GM20431 (cell line): ENCODE results near the gene ZSWIM6.

Source experiments
- in situ Hi-C: fragments of 300-500 bp; cut with MseI, MboI; formaldehyde crosslinking; loops from one replicate; pipeline ENCODE4 v1.15.0; 2020; ENCODE audit warnings: low sequenced_read_pairs; ENCODE audit not compliant: unreplicated experiment

ZSWIM6 gene

DNA sequence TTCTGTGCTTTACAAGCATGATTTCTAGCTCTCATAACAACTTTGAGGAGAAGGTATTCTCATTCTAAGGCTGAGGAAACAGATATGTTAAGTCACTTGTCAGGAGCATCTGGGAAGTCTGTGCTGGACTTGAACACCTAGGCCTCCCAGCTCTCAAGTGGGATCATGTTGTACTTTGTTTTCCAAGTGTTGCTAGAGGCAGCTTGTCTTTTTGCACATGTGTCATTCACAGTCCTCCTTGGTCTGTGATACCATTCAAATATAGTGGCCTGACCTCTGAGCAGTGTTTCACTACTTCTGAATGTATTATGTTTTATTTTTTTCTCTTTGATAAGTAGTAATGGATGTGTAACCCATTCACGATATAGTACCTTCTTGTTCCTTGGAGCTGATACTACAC is 21.2 kb downstream of the ZSWIM6 start:
- in situ Hi-C loops, result no loop called here

DNA sequence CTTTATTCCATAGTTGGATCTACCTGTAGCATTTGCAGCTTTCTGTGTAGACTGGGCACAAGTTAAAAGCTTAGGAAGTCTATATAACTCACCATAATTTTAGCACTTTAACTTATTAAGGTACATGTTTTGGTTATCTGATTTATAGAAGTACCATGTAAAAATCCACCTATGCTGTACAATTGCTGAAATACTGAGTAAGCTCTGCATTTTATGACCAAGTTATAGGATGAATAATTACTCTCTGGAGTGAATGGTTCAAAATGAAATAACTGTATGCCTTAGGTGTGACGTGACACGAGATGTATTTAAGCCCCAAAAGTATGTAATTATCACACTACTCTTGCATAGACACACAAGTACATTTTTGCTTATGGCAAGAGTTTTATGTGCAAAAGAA is 22.1 kb downstream of the ZSWIM6 start:
- in situ Hi-C loops, result no loop called here

DNA sequence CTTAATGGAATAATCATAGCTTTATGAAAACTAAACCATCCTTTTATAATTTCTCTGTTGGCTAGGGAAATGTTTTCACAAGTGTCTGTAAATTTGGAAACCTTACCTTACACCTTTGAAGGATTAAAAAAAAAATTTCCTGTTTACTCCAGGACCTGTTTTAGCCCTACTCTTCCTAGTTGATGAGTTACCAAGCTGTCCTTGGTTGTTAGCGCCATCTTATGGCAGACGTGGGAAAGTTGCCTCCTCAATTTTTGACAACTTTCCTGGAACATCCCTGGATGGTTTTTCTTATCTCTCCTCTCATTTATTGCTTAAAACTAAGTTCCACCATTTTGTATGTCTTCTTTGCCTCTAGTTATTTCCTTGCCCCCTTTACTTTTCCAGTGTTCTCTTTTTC is 25.7 kb downstream of the ZSWIM6 start:
- in situ Hi-C loops, result no loop called here

DNA sequence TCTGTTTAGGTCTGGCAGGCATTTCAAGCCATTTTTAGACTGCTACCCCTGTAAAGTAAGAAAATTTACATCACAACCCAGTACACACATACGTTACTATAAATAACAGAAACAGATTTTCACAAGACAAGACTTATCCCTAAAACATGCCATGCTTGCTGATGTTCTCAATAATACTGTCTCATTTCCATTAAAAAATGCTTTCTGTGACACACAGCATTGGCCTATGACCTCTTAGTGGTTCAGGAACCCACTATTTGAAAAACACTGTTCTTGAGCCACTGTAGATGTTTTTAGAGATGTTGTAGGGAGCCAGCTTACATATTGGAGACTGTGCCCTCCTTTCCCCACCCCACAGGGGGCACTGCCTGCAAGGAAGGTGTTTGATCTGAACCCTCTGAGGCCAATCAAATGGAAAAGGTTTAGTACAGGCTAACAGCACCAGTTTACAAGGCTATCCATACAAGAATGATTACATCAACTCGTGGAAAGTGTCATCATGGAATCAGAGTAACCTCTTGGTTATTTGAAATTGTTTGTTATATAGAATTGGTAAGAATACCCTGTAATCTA is 30.8 kb downstream of the ZSWIM6 start:
- in situ Hi-C loops, result no loop called here

- in situ Hi-C loops, result no loop called here
These were observed 31.5 kb downstream of the ZSWIM6 start for GRCh38 chr5:61363401-61364114.

- in situ Hi-C loops, result no loop called here
These were observed 34.6 kb downstream of the ZSWIM6 start for GRCh38 chr5:61366497-61367240.

DNA sequence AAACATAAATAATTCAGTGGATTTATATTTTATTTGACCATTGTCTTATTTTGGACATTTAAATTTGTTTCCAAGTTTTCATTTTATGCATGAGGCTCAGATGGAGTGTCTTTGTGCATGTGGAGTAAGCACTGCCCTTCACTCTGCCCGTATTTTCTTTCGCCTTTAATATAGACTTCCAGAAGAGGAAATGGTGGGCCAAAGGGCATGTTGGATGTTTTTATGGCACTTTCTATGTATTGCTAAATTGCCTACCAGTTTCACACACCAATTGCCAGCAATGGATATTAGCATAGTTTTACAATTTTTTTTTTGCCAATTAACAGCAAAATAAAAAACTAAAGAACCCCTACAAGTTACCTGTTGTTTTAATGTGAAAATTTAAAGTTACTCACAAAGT is 38.4 kb downstream of the ZSWIM6 start:
- in situ Hi-C loops, result no loop called here

DNA sequence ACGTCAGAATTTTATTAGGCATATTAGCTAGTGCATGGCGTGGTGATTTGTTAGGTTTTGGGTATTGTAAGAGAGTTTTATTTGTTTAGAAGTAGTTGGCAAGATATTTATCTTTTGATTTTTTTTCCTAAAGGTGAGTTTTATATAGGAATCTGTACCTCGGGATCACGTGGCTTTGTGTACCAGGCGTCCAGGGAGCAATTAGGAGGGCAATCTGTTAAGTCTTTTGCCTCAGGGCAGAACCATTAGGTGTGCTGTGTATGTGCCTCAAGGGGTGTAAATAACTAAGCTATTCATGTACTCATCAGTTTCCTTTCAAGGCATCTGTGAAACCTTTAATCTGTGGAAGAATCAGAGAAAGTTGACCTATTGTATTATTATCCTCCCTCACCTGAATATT is 39.4 kb downstream of the ZSWIM6 start:
- in situ Hi-C loops, result no loop called here

GRCh38 chr5:61379677-61380076 is 47.6 kb downstream of the ZSWIM6 start:
- in situ Hi-C loops, result no loop called here

GRCh38 chr5:61381968-61382367 is 49.9 kb downstream of the ZSWIM6 start:
- in situ Hi-C loops, result no loop called here

GRCh38 chr5:61385627-61386026 is 53.6 kb downstream of the ZSWIM6 start:
- in situ Hi-C loops, result no loop called here

DNA sequence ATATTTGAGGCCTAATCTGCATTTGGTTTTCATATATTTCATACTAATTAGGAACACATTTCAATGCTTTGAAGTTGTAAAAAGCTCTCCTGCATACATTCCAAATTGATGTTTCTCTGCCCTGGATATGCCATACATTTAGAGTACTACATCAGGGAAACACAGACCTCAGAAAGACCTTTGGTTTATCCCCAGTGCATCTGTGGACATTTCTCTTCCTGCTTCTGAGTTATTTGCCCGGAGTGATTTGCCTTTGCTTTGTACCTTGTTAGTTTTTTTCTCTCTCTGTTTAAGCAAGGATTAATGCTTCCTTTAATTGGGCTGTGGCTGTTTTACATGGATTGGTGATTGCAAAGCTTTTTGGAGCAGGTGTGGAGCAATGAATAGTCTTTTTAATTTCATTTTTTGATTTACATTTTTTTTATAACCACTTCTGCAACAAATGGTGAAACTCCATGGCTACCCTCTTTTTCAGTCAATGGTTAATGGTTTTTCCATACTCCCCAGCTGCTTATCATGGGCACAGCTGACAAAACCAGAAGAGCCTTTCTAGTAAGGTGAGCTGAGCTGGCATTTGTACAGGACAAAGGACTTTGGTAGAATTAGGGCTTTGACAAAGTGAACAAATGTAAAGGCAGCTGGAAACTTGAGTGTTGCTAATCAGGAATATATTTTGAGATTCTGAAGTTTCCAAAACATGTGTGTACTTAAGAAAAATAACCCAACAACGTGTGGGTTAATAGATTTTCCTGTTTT is 54.2 kb downstream of the ZSWIM6 start:
- in situ Hi-C loops, result no loop called here

- in situ Hi-C loops, result no loop called here
These were observed 57.6 kb downstream of the ZSWIM6 start for GRCh38 chr5:61389609-61390008.

DNA sequence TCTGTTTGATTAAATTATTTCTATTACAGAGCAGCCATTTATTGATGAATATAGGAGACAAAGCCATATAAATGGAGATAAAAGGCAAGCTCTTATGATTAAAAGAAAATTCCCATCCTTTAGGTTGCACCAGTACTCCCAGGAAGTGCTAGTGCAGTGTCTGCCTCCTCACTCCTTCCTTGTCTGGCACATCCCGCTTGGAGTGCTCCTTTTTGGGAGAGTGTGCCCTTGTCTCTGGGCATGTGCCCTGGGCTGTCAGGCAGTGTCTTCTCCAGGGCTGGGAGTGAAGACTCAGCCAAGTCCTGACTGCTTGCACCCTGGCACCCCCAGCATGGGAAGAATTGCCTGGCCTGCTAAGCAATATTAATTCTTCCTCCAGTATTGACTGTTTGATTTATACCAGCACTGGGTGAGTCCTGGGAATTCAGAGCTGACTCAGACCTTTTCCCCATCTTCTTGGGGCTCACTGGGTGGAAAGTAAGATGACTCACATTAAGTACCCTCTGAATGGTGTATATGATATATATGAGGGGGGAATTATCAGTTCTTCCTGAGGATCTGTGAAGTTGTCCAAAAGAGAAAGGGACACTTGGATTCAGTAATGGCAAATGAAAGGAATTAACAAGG is 62.1 kb downstream of the ZSWIM6 start:
- in situ Hi-C loops, result no loop called here

- in situ Hi-C loops, result no loop called here
These were observed 62.7 kb downstream of the ZSWIM6 start for GRCh38 chr5:61394793-61395192.

DNA sequence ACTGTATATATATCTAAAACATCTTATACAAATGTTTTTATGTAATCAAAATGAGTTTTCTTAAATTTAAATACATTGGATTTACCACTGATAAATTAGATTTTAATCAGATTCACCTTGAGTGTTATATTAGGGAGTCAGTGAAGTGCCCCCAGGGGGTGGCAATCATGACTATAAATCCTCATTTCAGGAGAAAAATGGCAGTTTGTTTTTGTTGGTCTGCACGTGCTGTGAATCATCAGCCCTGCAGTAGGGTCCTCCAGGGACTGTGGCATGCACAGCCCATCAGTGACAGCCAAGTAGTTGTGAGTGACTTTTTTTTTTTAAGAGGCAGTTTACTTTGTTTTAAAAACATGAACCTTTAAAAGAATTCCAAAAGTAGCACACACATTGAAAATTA is 65.2 kb downstream of the ZSWIM6 start:
- in situ Hi-C loops, result no loop called here

DNA sequence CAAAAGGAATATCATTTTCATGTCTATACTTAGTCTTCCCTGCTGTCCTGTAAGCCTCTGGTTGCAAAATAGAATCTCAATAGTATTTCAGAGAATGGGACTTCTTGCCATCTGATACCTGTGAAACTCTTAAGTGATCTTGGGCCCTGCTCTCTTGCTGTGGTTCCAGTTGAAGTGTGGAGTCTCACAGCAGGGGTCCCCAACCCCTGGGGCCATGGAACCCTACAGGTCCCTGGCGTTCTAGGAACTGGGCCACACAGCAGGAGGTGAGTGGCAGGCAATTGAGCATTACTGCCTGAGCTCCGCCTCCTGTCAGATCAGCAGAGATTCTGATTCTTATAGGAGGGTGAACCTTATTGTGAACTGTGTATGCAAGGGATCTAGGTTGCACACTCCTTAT is 65.9 kb downstream of the ZSWIM6 start:
- in situ Hi-C loops, result no loop called here

DNA sequence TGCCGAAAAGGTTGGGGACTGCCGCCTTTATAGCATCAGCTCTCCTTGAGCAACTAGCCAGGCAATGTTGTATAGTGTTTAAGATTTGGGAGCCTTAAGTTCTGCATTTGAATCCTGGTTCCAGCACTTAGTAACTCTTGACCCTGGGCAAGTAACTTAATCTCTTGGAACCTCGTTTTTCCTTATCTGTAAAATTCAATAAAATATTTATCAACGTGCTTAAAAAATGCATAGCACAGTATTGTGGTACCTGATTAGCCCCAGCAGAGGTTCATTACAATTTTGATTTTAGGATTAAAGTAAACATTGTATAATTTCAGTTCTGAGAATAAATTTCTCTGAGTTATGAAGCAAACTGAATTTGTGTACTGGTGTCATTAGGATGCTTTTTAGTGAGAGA is 66.4 kb downstream of the ZSWIM6 start:
- in situ Hi-C loops, result no loop called here

- in situ Hi-C loops, result no loop called here
These were observed 67.6 kb downstream of the ZSWIM6 start for GRCh38 chr5:61399679-61400078.

GRCh38 chr5:61401726-61402125 is 69.7 kb downstream of the ZSWIM6 start:
- in situ Hi-C loops, result no loop called here
